ENCODE results near the gene SPPL2B.
A peak's percentile ranks its signal among the peaks of the same experiment; 100 is the strongest.
"Not testable (repeated sequence)": the region's sequence is repeated elsewhere in the genome, so short reads cannot be mapped to it uniquely, and the experiment has no call there.

Gene SPPL2B, protein sequence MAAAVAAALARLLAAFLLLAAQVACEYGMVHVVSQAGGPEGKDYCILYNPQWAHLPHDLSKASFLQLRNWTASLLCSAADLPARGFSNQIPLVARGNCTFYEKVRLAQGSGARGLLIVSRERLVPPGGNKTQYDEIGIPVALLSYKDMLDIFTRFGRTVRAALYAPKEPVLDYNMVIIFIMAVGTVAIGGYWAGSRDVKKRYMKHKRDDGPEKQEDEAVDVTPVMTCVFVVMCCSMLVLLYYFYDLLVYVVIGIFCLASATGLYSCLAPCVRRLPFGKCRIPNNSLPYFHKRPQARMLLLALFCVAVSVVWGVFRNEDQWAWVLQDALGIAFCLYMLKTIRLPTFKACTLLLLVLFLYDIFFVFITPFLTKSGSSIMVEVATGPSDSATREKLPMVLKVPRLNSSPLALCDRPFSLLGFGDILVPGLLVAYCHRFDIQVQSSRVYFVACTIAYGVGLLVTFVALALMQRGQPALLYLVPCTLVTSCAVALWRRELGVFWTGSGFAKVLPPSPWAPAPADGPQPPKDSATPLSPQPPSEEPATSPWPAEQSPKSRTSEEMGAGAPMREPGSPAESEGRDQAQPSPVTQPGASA

GRCh38 chr19:2328401-2329148 lies at the start of gene SPPL2B, which contains the start of gene LSM7:
SPPL2B (plus strand) TSS chr19:2328684; CDS start chr19:2328710, 26 bp downstream.
LSM7 (minus strand) TSS chr19:2328586; CDS start chr19:2328566, 20 bp downstream.
- intact Hi-C loops (cut with DNase I): loop anchor here (5.0 kb wide), 1 partner anchor 176 kb away; the partner anchor contains the start of gene AP3D1
- peak; percentile 60 to 96 (median 92) for DNase-seq

DNA sequence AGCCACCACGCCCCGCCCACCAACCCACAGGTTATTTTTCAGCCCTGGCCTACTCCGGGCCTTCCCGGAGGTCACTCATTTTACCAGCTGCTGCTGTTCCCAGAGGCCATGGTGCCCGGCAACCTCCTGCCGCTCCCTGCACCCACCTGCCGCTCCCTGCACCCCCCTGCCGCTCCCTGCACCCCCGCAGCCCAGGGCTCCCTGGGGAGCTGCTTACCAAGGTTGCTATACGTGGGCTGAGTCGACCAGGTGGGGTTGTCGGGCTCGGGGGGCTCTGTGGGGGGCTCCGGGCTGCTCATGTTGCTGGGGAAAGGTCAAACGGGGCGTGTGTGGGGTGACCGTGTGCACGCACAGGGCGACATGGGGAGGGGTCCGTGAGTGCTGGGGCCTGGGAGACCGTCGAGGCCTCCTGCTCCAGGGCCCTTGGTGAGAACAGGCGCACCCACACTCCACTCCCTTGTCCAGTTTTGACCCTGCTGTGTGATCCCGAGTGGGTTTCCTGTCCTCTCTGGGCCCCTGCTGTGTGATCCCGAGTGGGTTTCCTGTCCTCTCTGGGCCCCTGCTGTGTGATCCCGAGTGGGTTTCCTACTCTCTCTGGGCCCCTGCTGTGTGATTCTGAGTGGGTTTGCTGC lies 47.7 kb upstream of the SPPL2B start:
- intact Hi-C loops (cut with DNase I): no loop called here
- peak in 8 of 42 donors; percentile 32 to 63 (median 46) for DNase-seq

- DNase-seq; intact Hi-C loops (cut with DNase I): not testable (repeated sequence)
Measured at GRCh38 chr19:2281265-2282061, 47.0 kb upstream of the SPPL2B start.

GRCh38 chr19:2282062-2282861 lies 46.2 kb upstream of the SPPL2B start, which contains the start of gene PEAK3:
PEAK3 (minus strand) TSS chr19:2282175; CDS start chr19:2280931, 1,244 bp downstream.
- intact Hi-C loops (cut with DNase I): no loop called here
- DNase-seq: peak in 35 of 42 donors; percentile 43 to 87 (median 69)

- no peak for DNase-seq
- intact Hi-C loops (cut with DNase I): no loop called here
Measured at GRCh38 chr19:2282862-2283237, 45.6 kb upstream of the SPPL2B start.

- DNase-seq: no peak
- intact Hi-C loops (cut with DNase I): no loop called here
Measured at GRCh38 chr19:2283835-2284507, 44.5 kb upstream of the SPPL2B start.

GRCh38 chr19:2286402-2287140 lies 41.9 kb upstream of the SPPL2B start:
- intact Hi-C loops (cut with DNase I): no loop called here
- DNase-seq: no peak

DNA sequence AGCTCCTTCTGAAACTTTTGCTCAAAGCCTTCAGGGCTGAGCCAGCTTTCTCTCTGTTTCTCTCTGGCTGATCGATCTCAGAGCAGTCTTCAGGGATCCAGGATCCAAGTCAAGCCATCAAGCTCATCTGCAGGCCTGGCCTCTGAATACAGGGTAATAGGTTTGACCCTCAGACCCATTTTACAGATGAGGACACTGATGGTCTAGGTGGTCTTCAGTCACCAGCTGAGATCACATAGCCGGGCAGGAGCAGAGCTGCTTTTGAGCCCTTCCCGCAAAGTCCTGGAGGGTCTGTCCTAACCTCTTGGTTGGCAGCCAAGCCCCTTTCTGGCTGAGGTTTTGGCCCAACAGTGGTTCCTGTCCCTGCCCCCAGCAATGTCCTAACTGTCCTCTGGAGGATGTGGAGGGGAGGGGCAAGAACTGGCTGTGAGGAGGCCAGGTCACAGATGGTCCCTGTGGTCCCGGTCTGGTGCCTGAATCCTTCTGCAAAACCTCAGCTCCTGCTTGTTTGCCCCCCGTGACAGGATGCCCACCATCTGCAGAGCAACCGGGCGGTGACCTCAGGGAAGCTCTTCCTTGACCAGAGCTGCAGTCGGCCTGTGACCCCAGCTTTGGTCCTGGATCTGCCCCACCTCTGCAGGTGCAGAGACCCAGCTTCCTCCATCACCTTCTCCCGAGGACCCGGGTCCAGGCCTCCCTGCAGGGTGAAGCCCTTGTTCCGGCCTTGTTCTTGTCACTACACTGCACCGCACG lies 40.7 kb upstream of the SPPL2B start:
- intact Hi-C loops (cut with DNase I): no loop called here
- DNase-seq: peak in 1 of 42 donors; percentile 37

DNA sequence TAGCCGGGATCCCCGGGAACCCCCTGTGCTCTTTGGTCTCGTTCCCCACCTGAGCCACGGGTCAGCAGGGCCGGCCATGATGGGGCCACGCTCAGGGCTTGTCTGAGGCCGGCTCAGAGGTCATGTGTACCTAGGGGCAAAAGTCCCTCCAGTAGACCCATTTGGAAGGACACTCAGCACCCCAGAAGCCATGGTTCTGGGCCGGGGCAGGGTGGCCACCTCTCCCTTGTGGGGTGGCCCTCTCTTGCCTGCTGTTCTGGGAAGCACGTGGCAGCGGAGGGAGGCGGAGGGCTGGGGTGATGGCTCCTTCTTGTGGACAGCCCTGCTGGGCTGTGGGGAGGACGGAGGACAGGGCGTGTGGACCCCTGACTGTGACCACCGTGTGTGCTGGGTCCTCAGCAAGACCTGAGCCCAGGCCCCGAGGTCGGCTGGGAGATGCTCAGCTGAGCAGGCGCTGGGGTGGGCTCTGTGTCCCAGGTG lies 40.1 kb upstream of the SPPL2B start:
- intact Hi-C loops (cut with DNase I): no loop called here
- DNase-seq: no peak

- intact Hi-C loops (cut with DNase I): no loop called here
- DNase-seq: peak in 1 of 42 donors; percentile 37
Measured at GRCh38 chr19:2288818-2289713, 39.4 kb upstream of the SPPL2B start.

- DNase-seq: peak in 4 of 42 donors; percentile 18 to 46 (median 36)
- intact Hi-C loops (cut with DNase I): no loop called here
Measured at GRCh38 chr19:2289714-2290435, 38.6 kb upstream of the SPPL2B start.

DNA sequence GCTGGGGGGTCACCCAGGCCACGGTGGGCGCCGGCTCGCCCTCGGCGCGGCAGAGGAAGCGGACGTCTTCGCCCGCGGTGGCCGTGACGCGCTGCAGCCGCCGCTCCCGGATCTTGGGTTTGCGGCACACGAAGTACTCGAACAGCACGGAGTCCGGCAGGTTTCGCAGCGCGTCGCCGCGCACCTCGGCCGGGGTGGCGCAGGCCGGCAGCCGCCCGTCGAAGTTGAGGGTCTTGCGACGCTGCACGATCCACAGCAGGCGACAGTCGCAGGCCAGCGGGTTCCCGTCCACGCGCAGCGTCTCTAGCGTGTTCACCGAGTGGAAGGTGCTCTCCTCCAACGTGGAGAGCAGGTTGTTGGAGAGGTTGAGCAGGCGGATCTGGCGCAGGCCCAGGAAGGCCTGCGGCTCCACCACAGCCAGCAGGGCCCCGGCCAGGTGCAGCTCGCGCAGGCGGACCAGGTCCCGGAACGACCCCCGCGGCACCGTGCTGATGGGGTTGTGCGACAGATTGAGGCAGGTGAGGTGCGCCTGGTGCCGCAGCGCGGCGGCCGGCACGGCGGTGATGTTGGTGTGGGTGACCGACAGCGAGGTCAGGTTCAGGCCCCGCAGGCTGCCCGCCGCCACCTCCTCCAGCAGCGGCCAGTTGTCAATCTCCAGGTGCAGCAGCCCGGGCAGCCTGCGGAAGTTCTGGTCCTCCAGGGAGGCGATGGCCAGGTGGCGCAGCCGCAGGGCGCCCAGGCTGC lies 37.9 kb upstream of the SPPL2B start:
- intact Hi-C loops (cut with DNase I): no loop called here
- DNase-seq: peak in 1 of 42 donors; percentile 14

DNA sequence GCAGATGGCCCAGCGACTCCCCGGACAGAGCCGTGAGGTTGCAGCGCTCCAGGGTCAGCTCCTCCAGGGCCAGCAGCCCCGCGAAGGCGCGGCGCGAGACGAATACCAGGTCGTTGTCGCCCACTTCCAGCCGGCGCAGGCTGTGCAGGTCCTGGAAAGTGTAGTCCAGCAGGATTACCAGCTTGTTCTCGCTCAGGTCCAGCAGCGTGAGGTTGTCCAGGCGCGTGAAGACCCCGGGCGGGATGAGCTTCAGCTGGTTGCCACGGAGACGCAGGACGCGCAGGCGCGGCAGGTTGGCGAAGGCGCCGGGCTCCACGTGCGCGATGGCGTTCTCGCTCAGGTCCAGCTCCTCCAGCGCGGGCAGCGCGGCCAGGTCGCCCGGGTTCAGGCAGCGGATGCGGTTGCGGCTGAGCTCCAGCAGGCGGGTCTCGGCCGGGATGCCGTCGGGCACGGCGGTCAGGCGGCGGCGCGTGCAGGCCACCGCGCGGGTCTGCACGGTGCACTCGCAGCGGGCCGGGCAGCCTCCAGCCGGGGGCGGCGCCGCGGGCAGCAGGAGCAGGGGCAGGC lies 37.2 kb upstream of the SPPL2B start:
- intact Hi-C loops (cut with DNase I): no loop called here
- peak in 2 of 42 donors; percentile 10 to 37 for DNase-seq
